GM19452 (cell line): ENCODE measurements around the gene ERICH3.
A peak's percentile ranks its signal among the peaks of the same experiment; 100 is the strongest.

ENCODE experiments used
- ATAC-seq: cut with Tn5 transposase; IDR thresholded peaks from one replicate; pipeline ENCODE4 v1.9.1; 2021; ENCODE audit not compliant: unreplicated experiment

The ERICH3 gene

DNA sequence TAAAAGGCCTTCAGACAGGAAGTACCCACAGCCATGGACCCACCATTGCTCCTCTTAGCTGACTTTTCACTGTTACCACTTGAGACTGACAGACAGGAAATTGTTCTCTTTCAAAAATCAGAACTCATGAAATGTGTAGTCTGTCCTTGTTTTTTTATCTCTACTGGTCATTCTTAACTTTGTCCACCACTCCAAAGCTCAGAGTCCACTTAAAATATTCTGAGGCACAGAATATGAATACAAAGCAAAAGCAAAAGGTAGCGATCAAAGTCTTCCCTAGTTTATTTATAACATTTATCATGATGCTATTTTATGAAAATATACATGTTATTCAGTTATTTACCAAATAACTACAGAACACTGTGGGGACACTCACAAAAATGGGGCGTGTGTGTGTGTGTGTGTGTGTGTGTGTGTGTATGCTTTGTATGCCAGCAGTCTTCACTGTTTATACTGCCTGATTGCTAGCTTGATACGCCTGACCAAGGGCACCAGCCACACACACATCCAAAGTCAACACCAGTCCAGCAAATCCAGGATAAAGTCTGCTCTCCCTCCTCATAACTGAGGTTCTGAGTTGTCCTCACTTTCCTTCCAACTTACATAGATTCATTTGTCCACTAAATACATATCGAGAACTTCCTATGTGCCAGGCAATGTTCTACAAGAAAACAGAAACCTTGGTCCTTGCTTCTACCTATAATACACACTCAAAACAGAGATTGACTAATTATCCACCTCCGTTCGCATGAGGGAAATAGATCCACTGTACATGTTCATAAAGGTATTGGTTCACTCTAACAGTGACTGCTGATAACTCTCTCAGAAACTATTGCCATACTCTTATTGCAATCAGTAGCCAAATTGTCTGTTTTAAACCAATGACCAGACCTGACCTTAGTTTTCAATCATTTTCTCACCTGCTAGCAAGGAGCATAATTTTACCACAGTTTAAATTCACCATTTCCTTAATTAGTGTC, 79.4 kb downstream of the ERICH3 start:
- ATAC-seq: no peak

DNA sequence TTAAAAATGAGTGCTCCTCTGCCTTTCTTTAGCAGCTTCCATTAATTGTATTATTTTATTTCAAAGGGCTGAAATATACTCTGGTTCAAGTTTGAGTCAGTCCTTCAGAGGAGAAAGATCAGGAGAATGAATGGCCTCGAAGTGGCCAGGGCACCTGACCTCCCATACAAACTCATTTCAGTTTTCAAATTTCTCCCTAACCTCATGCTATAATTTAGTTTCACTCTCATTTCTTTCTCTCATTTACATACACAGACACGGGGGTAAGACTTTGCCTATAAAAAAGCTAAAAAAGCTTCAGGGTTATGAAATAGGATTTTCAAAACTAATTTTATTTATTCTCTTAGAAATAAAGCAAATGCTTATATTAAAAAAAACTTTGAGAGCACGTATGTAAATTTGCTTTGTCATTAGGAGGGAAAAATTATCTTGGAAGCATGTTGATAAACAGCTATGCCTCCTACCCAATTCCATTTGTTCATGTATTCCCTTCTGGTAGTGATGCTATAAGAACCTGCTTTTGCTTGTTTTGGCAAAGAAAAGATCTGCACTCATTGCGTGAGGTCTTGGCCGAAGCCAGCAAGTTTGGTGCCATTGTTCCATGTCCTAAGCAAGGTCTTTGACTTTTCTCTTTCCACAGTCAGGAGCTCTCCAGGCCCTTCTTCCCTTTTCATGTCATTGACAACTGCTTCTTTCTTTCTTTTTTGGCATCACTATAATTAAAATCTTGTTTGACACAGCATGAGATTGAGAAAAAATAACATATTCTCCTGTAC, 80.8 kb downstream of the ERICH3 start:
- no peak for ATAC-seq

DNA sequence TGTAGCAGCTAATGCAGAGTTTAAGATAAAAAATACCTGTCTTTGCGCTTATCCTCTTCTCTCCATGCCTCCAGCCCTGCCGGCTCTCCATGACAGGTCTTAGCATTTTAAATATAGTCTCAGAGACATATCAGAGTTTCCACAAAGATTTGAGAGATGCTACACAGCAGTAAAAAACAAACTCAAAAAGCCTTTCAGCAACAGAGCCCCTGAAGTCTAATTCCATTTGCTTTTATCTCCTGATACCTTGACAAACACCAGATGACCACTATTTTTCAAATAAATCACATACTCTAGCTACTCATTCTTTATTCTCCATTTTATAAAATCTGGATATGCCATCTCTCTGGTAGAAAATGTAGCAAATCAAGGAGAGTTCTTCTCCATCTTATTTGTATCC, 81.6 kb downstream of the ERICH3 start:
- ATAC-seq: no peak

DNA sequence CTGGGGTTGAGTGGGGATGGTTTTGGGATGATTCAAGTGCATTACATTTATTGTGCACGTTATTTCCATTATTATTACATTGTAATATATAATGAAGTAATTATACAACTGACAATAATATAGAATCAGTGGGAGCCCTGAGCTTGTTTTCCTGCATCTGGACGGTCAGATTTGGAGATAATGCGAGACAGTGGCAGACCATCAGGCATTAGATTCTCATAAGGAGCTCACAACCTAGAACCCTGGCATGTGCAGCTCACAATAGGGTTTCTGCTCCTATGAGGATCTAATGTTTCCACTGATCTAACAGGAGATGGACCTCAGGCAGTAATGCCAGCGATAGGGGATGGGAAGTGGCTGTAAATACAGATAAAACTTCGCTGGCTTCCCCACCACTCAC, 83.3 kb downstream of the ERICH3 start:
- ATAC-seq: no peak

DNA sequence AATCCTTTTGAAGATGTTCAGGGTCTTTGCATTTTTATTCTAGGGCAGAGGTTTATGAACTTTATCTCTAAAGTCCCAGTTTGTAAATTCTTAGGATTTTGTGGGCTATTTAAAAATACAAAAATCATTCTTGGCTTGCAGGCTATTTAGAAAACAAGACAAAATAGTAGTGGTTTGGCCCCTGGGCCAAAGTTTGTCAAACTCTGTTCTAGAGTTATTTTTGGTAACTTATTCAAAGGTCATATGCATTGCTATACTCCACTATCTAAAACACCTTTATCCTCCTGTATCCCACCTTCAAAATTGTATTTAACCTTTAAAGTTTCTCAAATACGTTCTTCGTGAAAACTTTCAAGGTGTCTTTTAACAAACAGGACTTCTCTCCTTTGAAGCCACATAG, 85.7 kb downstream of the ERICH3 start:
- no peak for ATAC-seq

DNA sequence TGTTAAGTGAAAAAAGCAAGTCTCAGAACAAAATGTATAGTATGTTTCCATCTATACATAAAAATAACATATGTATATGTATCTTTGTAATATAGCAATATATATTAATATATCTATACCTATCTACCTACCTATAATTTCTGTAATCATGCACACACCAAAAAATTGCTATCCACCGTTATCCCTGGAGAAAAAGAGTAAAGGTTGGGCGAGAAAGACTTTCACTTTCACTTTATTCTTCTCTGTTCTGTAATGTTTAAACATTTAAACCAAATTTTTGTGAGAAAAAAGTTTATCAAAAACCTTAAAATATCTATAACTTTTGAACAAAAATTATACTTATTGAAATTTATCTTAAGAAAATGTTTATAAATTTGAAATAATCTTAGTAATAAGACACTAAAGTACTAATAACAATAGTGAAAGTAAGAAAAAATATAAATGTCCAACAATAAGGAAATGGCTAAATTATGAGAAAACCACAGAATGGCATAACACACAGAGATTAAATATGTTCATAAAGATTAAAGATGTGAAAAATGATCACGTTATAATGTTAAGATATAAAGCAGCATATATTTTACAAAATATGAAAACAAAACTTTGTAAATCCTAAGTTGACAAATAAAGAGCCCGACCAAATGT, 87.2 kb downstream of the ERICH3 start:
- no peak for ATAC-seq

DNA sequence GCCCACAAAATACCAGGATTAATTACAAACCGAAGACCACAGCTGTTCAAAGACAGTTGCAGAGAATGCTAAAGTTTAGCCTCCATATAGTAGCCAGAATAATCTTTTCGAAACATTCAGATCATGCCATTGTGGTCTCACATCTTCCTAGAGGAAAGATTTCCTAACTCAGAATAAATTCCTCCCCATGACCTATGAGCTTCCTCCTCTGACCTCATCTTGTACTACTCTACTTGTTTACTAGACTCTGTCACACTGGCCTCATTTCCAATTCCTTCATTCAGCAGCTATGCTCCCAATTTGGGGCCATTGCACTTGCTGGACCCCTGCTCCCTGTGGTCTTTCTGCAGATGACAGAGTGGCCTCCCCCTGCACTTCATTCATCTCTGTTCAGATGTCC, 89.4 kb downstream of the ERICH3 start:
- no peak for ATAC-seq

DNA sequence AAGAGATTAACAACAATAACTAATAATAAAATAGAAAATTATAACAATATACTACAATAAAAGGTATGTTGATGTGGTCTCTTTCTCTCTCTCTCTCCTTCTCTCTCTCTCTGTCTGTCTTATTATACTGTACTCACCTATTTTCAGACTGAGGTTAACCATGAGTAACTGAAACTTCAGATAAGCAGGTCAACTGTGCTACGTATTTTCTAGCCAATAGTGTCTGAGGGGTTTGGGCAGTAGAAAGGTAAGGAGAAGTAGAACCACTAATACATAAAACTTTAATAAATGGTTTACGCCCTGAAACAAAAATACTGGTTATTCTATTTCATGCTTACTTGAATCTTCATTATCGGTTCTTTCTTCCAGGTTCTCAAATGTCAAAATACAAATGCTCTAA, 90.2 kb downstream of the ERICH3 start:
- ATAC-seq: no peak

DNA sequence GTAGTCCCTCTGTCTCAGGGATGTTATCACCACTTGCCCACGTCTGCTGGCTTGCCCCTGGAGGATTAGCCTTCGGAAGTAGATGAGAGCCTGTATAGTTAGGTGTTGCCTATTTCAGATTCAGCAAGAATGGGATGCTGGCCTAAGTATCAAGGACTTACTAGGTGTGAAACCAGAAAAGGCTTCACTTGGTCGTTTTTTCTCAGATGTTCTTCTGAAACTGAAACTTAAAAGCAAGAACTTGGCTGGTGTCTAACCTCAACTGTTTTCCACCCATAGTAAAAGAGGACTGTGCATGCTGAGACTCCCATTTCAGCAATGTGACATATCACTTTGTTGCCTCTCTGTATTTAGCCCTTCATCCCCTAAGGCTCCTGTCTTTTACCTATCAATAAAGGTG, 94.2 kb downstream of the ERICH3 start:
- peak; percentile 99 for ATAC-seq

DNA sequence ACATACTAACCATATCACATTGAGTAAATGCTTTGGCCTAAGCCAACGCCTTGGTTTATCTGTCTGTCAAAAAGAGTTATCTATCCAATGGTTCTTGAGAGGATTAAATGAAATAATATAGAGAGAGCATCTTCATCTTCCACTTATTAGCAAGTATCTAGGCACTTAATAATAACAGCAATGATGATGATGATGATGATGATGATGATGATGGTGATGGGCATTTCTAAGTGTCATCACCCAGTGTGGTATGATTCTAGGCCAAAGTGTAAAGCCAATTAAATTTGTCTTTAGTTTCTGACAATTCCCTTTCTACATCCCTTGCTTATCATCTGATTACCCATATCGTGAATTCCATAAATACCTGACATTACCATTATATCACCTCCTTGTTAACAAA, 95.5 kb downstream of the ERICH3 start:
- no peak for ATAC-seq

DNA sequence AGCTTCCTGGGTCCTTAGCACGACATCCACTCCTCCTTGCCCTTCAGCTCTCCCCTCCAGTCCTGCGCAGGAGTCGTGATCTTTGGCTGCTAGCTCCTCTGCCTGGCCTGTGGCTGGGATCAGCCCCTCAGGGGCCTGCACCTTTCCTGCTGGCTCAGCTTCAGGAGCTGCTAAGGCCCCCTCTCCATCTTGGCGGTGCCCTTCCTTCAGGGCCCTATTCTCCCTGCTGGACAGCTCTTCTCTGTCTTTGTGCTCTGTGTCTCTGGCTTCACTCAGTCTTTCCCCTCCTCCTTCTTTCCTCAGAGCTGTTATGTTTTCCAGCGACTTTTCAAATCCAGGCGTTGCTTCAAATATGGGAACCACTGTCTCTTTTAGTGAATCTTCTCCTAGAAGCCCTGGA, 101.7 kb downstream of the ERICH3 start:
- ATAC-seq: no peak

DNA sequence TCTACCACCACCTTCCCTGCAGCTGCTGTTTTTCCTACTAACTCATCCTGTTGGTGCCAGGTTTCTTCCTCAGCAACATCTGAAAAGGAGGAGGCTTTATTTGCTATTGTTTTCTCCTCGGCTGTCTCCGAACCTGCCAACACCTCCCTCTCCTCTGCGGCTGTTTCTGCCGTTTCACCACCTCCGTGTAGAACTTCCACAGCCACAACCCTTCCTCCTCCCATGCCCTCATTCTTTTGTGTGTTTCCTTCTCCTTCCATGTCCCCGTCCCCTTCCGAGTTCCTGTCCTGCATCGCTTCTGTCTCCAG, 102.1 kb downstream of the ERICH3 start:
- ATAC-seq: no peak

DNA sequence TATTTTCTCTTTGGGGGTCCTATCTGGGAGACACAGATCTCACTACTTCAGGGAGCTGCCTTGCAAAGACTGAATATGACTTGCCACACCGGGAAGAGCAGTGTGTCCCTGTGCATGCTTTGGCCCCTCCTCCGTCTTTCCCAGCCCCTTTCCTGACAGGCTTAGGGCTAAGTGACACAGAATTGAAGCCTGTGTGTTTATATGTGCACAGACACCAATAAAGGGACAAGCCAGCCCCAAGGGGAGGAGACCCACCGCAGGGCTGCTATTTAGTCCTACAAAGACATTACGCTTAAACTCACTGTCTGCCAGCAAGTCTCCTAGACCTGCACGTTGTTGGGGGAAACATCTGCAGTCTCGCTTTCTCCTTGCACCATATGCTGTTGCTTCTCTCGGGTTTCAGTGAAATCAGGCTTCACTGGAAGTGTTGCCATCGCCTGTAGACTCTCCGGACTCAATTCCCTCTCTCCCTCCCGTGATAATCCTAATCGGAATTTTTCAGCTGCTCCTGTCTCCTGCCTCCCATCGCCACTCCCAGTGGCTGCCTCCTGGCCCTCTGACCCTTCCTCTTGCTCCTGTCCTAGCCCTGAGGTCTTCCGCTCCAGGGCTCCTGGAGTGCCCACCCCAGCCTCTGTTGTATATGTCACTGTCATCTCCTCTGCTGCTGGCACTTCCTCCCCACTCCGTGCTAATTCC, 102.6 kb downstream of the ERICH3 start:
- ATAC-seq: no peak

DNA sequence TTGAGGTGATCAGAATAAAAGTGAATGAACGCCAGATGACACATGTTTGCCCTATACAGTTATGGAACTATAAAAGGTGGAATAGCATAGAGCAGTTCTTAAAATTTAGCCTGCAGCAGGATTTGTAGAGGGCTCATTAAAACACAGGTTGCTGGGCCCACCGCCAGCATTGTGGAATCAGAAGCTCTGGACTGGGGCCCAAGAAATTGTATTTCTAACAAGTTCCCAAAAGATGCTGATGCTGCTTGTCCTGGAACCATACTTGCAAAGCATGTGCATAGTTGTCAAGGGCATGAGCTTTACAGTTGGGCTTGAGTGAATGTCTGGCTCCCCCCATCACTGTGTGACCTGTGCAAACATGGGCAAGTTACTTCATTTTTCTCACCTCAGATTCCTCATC, 123.7 kb downstream of the ERICH3 start:
- ATAC-seq: no peak

DNA sequence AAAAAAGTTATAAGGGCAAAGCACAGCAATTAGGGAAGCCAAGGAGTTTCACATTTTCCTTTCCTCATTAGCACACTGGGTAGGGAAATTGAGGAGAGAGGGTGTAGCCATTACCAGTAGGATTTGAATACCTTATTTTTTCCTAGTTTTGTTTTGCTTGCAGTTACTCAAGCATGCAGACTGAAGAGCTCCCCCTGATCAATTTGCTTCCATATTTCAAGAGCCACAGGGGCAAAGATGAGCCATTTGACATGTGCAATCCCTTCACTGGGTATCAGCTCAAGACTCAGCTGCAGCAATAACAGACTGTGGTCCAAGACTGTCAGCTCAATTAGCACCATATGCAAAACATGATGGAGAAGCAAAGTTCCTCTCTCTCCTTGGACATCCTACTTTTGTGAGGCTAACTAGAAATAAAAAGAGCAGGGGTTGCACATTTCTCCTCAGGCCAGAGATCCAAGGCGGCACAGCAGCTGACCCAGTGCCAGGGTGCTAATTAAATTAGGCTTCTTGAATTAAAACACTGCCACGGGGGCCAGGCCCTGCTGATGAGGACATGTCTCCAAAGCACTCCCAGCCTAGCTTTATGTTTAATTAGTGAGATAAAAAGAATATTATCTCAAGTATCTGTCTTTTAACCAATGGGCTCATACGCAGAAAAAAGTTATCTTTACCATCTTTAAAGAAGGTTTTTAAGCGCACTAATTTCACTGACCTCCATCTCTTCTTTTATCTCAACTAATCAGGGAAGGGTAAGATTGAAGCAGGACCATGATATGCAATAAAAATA, 124.4 kb downstream of the ERICH3 start:
- ATAC-seq: no peak

DNA sequence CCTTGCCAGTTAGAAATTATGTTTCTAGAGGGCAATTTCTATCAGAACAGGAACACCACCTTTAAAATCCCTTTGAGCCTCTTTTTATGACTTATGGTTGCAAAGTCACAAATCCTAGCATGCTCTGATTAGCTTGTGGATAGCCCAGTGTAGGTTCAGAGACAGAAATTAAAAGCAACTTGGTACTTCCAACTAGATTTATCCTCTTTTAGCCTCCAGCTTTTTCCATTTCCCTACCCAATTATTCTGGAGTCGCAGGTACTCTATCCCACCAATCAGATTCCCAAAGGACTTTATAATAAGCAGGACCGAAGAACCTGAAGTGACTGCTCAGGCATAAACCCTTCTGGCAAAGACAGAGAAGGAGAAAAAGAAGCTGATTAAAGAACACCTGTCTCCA, 127.8 kb downstream of the ERICH3 start:
- ATAC-seq: no peak

DNA sequence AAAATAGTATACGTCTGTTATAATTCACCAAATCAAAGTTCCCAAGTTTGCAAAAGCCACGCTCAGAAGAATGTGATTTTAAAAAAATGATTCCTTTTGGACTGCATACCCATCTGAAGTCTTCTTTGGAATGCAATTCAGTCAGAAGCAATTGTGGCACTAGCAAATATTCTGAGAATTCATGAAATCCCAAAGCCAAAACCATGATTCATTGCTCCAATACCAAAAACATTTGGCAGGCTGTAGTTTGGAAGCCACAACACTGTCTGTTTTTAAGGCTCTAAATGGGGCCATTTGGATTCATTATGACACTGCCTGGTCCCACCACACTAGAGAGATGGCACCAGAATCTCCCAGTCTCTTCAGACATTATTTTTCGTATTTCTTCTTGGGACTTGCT, 139.4 kb downstream of the ERICH3 start:
- no peak for ATAC-seq

DNA sequence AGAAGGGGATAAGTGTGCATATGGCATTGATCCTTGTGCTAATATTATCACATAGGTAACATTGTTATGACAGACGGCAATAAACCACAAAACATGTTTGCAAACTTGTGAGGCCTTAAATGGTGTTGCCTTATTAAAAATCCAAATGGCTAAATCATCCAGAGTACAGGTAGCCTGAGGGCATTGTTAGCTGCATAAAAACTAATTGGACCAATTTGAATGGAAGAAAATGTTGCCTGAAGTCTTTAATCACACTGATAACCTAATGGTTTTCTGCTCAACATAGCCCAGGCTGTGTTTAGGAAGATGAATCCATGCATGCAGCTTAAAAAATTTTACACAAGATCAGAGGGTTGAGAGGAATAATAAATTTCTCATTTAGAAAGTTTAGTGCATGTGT, 141.8 kb downstream of the ERICH3 start:
- no peak for ATAC-seq

DNA sequence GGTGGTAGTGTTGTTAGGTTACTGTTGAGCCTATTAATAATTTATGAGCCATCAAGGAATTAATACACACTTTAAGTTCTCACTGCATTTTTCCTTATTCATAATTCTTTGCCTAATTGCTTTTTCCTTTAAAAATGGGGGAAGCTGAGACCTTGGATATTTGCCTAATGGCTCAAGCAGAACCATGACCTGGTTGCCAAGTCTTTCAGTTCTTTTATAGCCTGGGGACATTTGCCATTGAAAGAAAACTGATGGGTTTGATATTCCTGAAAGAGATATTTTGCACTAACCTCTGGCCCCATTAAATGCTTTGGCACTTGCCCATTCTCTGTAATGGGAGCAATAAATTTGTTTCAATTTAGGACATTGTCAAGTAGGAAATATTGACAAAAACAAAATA, 142.7 kb downstream of the ERICH3 start:
- ATAC-seq: no peak

DNA sequence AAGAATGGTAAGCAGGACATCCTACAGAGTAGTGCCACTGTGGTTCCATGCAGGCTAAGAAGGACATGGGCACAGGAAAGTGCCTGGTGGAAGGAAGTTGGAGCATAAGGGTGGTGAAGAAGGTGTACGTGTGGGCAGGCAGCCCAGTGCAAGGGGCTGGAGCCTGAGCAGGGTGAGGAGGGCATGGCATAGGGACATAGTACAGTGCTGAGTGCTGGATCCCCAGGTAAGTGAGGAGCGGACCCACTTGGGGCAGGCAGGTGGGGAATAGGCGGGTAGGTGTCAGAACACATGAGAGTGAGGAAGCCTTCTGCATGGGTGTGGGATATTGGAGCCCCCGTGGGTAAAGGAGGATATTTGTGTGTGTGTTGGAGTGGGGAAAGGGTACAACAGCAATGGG, 145.5 kb downstream of the ERICH3 start:
- no peak for ATAC-seq

DNA sequence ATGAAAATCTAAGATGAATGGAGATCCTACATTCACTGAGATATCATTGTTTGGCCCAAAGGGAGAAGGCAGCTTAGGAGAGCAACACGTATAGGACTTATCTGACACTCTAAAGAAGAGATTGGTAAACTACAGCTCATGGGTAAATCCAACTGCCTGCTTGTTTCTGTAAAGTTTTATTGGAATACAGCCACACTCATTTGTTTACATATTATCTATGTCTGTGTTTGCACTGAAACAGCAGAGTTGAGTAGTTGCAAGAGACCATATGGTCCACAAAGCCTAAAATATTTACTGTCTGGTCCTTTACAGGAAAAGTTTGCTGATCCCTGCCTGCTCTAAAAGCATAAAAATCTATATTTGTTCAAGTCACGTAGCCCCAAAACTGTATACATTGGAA, 146.9 kb downstream of the ERICH3 start:
- ATAC-seq: no peak
